Naive thymus-derived CD4-positive, alpha-beta T cell (primary cell): Measurements from ENCODE around the gene C1QA. TPM values are rescaled to one million over a fixed set of nuclear protein-coding genes. Genes with fewer than 3 reads are reported as not detected.

Experiments used
- ATAC-seq: fragments of 150-1000 bp; cut with Tn5 transposase; 2 replicates; pipeline ENCODE4 v1.10.0; 2021; ENCODE audit warnings: mild to moderate bottlenecking, moderate library complexity
- CTCF ChIA-PET: fragments of 350-600 bp; sonication (Branson Sonifier 250); formaldehyde crosslinking; loops from one replicate; lab custom pipeline; 2021; ENCODE audit warnings: antibody characterized with exemption; lab: Charles Lee
- POLR2A ChIA-PET: fragments of 350-600 bp; sonication (Branson Sonifier 250); formaldehyde crosslinking; loops from one replicate; lab custom pipeline; 2021; ENCODE audit warnings: antibody characterized with exemption, inconsistent platforms; lab: Charles Lee
- DNase-seq, 9 donors: peaks; one replicate each; pipeline versions ENCODE4 v3.0.0 to v3.0.0-alpha.2; 2020 to 2022; ENCODE audit warnings: mixed read lengths in 1 of 9
- H3K27ac ChIP-seq: one replicate; pipeline ENCODE4 v1.7.0; 2013; ENCODE audit warnings: mild to moderate bottlenecking, low read depth, low read length, moderate library complexity
- H3K27me3 ChIP-seq, 2 donors: one replicate each; pipeline ENCODE4 v1.7.0; 2013; ENCODE audit warnings: low read length in 2 of 2, mild to moderate bottlenecking in 2 of 2, moderate library complexity in 2 of 2; ENCODE audit not compliant: control insufficient read depth in 2 of 2, insufficient read depth in 2 of 2
- H3K36me3 ChIP-seq, 3 experiments: 1 replicate in 2 of 3; 2 replicates in 1 of 3; pipeline ENCODE4 v1.7.0; 2013; ENCODE audit warnings: low read length in 3 of 3, mild to moderate bottlenecking in 3 of 3, moderate library complexity in 1 of 3; ENCODE audit not compliant: insufficient read depth in 3 of 3, control insufficient read depth in 2 of 3
- H3K4me1 ChIP-seq, 2 donors: one replicate each; pipeline ENCODE4 v1.7.0; 2013; ENCODE audit warnings: low read length in 2 of 2, mild to moderate bottlenecking in 2 of 2, moderate library complexity in 1 of 2; ENCODE audit not compliant: control insufficient read depth in 2 of 2, insufficient read depth in 2 of 2
- H3K4me3 ChIP-seq: 2 replicates; pipeline ENCODE4 v1.7.0; 2013; ENCODE audit warnings: mild to moderate bottlenecking, low read length
- H3K9me3 ChIP-seq, 3 experiments: 1 replicate in 2 of 3; 2 replicates in 1 of 3; pipeline ENCODE4 v1.7.0; 2013; ENCODE audit warnings: low read length in 3 of 3; ENCODE audit not compliant: control insufficient read depth in 2 of 3
- H3K27ac Mint-ChIP-seq, 9 donors: one replicate each; pipeline ENCODE4 v1.8.0; 2020 to 2022; ENCODE audit warnings: mixed read lengths in 9 of 9, mild to moderate bottlenecking in 8 of 9, moderate library complexity in 5 of 9, inconsistent platforms in 2 of 9
- H3K27me3 Mint-ChIP-seq, 5 donors: one replicate each; pipeline ENCODE4 v1.8.0; 2021 to 2022; ENCODE audit warnings: mixed read lengths in 5 of 5, mild to moderate bottlenecking in 1 of 5
- H3K36me3 Mint-ChIP-seq, 5 donors: one replicate each; pipeline ENCODE4 v1.8.0; 2020 to 2022; ENCODE audit warnings: mixed read lengths in 5 of 5, mild to moderate bottlenecking in 3 of 5, inconsistent platforms in 1 of 5
- H3K4me1 Mint-ChIP-seq, 7 donors: one replicate each; pipeline ENCODE4 v1.8.0; 2020 to 2022; ENCODE audit warnings: mixed read lengths in 7 of 7, mild to moderate bottlenecking in 3 of 7, inconsistent platforms in 1 of 7
- H3K4me3 Mint-ChIP-seq, 10 donors: one replicate each; pipeline ENCODE4 v1.8.0; 2020 to 2022; ENCODE audit warnings: mild to moderate bottlenecking in 10 of 10, mixed read lengths in 10 of 10, moderate library complexity in 6 of 10, inconsistent platforms in 2 of 10
- H3K9me3 Mint-ChIP-seq, 11 donors: one replicate each; pipeline ENCODE4 v1.8.0; 2020 to 2022; ENCODE audit warnings: mixed read lengths in 11 of 11, mild to moderate bottlenecking in 4 of 11, inconsistent platforms in 1 of 11, moderate library complexity in 1 of 11
- intact Hi-C, 2 donors: fragments of 100-400 bp; cut with micrococcal nuclease; formaldehyde crosslinking; loops; one replicate each; pipeline ENCODE4 v1.15.1; 2023
- polyA plus RNA-seq, 2 donors: library from polyadenylated mRNA; unstranded; fragments of 300-500 nt; fragmentation: Illumina TruSeq; gene quantifications; one replicate each; pipeline ENCODE4 v1.2.3, GENCODE V29; 2021
- total RNA-seq, 6 experiments: library from RNA in 5 of 6; stranded (reverse) in 5 of 6; gene quantifications; 1 replicate in 5 of 6; 2 replicates in 1 of 6; pipeline ENCODE4 v1.2.3 and lab custom pipeline; 2021 to 2026

Gene C1QA
- total RNA-seq (1 to 10 TPM in 3 of 5 experiments, under 1 TPM in 1, not detected in 1; 0.34 to 3.5 (median 2.8) TPM), polyA plus RNA-seq (not detected), total RNA-seq (lab: John Stamatoyannopoulos, UW) (not detected)

GRCh38 chr1:22636353-22636752 is at the start of gene C1QA:
C1QA (plus strand) TSS chr1:22636628; CDS start chr1:22637617, 989 bp downstream.
- ATAC-seq (peak; percentile 57), DNase-seq (no peak)
- ChIA-PET CTCF (no interaction called here), POLR2A (no interaction called here)
- no peak within 1 kb of the TSS for H3K4me3 Mint-ChIP-seq
- H3K27me3 Mint-ChIP-seq = peaks cover 7 to 38% (median 30%) of the 10 kb centered on the region in 5 donors
- H3K4me3 ChIP-seq = no peak within 1 kb of the TSS
- H3K27me3 ChIP-seq = no peaks in the 10 kb centered on the region
- no peaks in the 10 kb centered on the region for H3K9me3 ChIP-seq
- H3K4me1 Mint-ChIP-seq = peaks cover 0 to 8% (median 0%) of the 10 kb centered on the region in 7 donors
- no peaks in the 10 kb centered on the region for H3K36me3 ChIP-seq
- no peaks in the 10 kb centered on the region for H3K4me1 ChIP-seq
- no peaks in the 10 kb centered on the region for H3K9me3 Mint-ChIP-seq
- H3K36me3 Mint-ChIP-seq = no peaks in the 10 kb centered on the region
- H3K27ac ChIP-seq = no peak within 1 kb of the TSS
- intact Hi-C loops = no loop called here
- peak within 1 kb of the TSS in 1 of 9 donors; percentile 7 for H3K27ac Mint-ChIP-seq

- no peaks in the 10 kb centered on the region for H3K9me3 ChIP-seq
- DNase-seq (no peak), ATAC-seq (no peak)
- ChIA-PET POLR2A (no interaction called here), CTCF (no interaction called here)
- peaks cover 0 to 2% (median 0%) of the 10 kb centered on the region in 11 donors for H3K9me3 Mint-ChIP-seq
- no peaks in the 10 kb centered on the region for H3K36me3 ChIP-seq
- no peaks in the 10 kb centered on the region for H3K4me1 ChIP-seq
- no peaks in the 10 kb centered on the region for H3K27me3 ChIP-seq
- no peak overlapping the region for H3K27ac ChIP-seq
- no peak overlapping the region for H3K4me3 ChIP-seq
- H3K27ac Mint-ChIP-seq = no peak overlapping the region
- H3K36me3 Mint-ChIP-seq = no peaks in the 10 kb centered on the region
- intact Hi-C loops = no loop called here
- H3K4me3 Mint-ChIP-seq = no peak overlapping the region
- H3K27me3 Mint-ChIP-seq = peaks cover 0 to 31% (median 17%) of the 10 kb centered on the region in 5 donors
- no peaks in the 10 kb centered on the region for H3K4me1 Mint-ChIP-seq
Measured at GRCh38 chr1:22587247-22587646, 49.2 kb upstream of the C1QA start.

GRCh38 chr1:22588899-22589422 is 47.5 kb upstream of the C1QA start:
- no peaks in the 10 kb centered on the region for H3K27me3 ChIP-seq

GRCh38 chr1:22591576-22591975 is 44.9 kb upstream of the C1QA start:
- H3K36me3 Mint-ChIP-seq = no peaks in the 10 kb centered on the region
- Histone ChIP-seq H3K27ac (no peak overlapping the region), H3K9me3 (no peaks in the 10 kb centered on the region), H3K4me3 (no peak overlapping the region), H3K27me3 (no peaks in the 10 kb centered on the region), H3K4me1 (no peaks in the 10 kb centered on the region), H3K36me3 (no peaks in the 10 kb centered on the region)
- CTCF ChIA-PET = no interaction called here
- H3K9me3 Mint-ChIP-seq = no peaks in the 10 kb centered on the region
- H3K27ac Mint-ChIP-seq = peak overlapping the region in 1 of 9 donors; percentile 20
- no peaks in the 10 kb centered on the region for H3K4me1 Mint-ChIP-seq
- POLR2A ChIA-PET = no interaction called here
- DNase-seq (no peak), ATAC-seq (no peak)
- intact Hi-C loops = loop anchor here in 1 of 2 donors (10.0 kb wide), 1 partner anchor 323 kb away; no protein-coding TSS in a partner anchor
- H3K4me3 Mint-ChIP-seq = no peak overlapping the region
- H3K27me3 Mint-ChIP-seq = peaks cover 0 to 37% (median 21%) of the 10 kb centered on the region in 5 donors

More at GRCh38 chr1:22588899-22589422, 47.5 kb upstream of the C1QA start:
- no peaks in the 10 kb centered on the region for H3K4me1 ChIP-seq
- Mint-ChIP-seq H3K4me1 (no peaks in the 10 kb centered on the region), H3K27me3 (peaks cover 0 to 33% (median 21%) of the 10 kb centered on the region in 5 donors), H3K4me3 (no peak overlapping the region), H3K9me3 (no peaks in the 10 kb centered on the region), H3K36me3 (no peaks in the 10 kb centered on the region), H3K27ac (no peak overlapping the region)
- POLR2A ChIA-PET = no interaction called here
- CTCF ChIA-PET = no interaction called here
- intact Hi-C loops = no loop called here
- ATAC-seq (no peak), DNase-seq (no peak)
- H3K9me3 ChIP-seq = no peaks in the 10 kb centered on the region
- no peaks in the 10 kb centered on the region for H3K36me3 ChIP-seq
- no peak overlapping the region for H3K27ac ChIP-seq
- no peak overlapping the region for H3K4me3 ChIP-seq

- ATAC-seq (no peak), DNase-seq (no peak)
- intact Hi-C loops = loop anchor here in 1 of 2 donors (10.0 kb wide), 1 partner anchor 323 kb away; no protein-coding TSS in a partner anchor
- H3K27me3 ChIP-seq = no peaks in the 10 kb centered on the region
- ChIA-PET POLR2A (no interaction called here), CTCF (no interaction called here)
- no peak overlapping the region for H3K4me3 Mint-ChIP-seq
- no peaks in the 10 kb centered on the region for H3K4me1 ChIP-seq
- no peaks in the 10 kb centered on the region for H3K36me3 ChIP-seq
- peaks cover 0 to 38% (median 26%) of the 10 kb centered on the region in 5 donors for H3K27me3 Mint-ChIP-seq
- H3K4me1 Mint-ChIP-seq = no peaks in the 10 kb centered on the region
- no peaks in the 10 kb centered on the region for H3K36me3 Mint-ChIP-seq
- H3K27ac Mint-ChIP-seq = no peak overlapping the region
- no peak overlapping the region for H3K27ac ChIP-seq
- H3K9me3 ChIP-seq = no peaks in the 10 kb centered on the region
- no peaks in the 10 kb centered on the region for H3K9me3 Mint-ChIP-seq
- H3K4me3 ChIP-seq = no peak overlapping the region
Measured at GRCh38 chr1:22592051-22592450, 44.4 kb upstream of the C1QA start.

DNA sequence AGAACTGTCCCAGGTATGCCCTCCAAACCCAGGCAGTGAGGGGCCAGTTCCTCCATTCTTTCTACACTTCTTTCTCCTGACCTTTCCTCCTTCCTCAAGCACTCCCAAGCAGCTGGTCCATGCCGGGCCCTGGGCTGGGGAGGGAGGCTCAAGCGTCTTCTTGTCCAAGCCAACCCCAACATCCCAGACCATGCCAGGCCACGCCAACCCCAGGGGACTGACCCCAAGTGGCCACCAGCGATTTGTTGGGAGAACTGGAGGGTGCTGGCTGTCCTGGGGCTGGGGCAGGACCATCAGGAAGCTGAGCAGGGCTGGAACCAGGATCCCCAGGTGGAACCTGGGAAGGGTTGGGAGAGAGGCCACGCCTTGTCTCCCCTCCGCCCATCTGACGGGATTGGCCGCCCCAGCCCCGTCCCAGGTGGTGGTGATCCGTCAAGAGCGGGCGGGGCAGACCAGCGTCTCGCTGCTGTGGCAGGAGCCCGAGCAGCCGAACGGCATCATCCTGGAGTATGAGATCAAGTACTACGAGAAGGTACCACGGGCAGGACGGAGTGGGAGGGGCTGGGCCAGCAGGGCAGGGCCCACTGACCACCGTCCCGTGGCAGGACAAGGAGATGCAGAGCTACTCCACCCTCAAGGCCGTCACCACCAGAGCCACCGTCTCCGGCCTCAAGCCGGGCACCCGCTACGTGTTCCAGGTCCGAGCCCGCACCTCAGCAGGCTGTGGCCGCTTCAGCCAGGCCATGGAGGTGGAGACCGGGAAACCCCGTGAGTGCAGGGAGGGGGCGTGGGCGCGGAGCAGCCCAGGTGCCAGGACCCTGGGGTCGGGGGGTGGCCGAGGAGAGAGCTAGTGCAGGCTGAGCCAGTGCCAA is 43.3 kb upstream of the C1QA start:
- DNase-seq (no peak), ATAC-seq (no peak)
- H3K4me1 ChIP-seq = no peaks in the 10 kb centered on the region
- peaks cover 0 to 41% (median 26%) of the 10 kb centered on the region in 5 donors for H3K27me3 Mint-ChIP-seq
- H3K4me1 Mint-ChIP-seq = no peaks in the 10 kb centered on the region
- no peaks in the 10 kb centered on the region for H3K36me3 Mint-ChIP-seq
- no peaks in the 10 kb centered on the region for H3K27me3 ChIP-seq
- H3K27ac ChIP-seq = no peak overlapping the region
- no peak overlapping the region for H3K27ac Mint-ChIP-seq
- H3K4me3 Mint-ChIP-seq = no peak overlapping the region
- H3K9me3 Mint-ChIP-seq = no peaks in the 10 kb centered on the region
- intact Hi-C loops = loop anchor here in 1 of 2 donors (10.0 kb wide), 1 partner anchor 322 kb away; no protein-coding TSS in a partner anchor
- no peak overlapping the region for H3K4me3 ChIP-seq
- ChIA-PET CTCF (no interaction called here), POLR2A (no interaction called here)
- H3K9me3 ChIP-seq = no peaks in the 10 kb centered on the region
- H3K36me3 ChIP-seq = no peaks in the 10 kb centered on the region
